Liver (tissue), 9 donors: ENCODE measurements around the gene ZNF418. TPM values are rescaled to one million over a fixed set of nuclear protein-coding genes. Genes with fewer than 3 reads are reported as not detected.

Source experiments
- DNase-seq: peaks from one replicate; pipeline ENCODE4 v3.0.0-alpha.2; 2017; ENCODE audit warnings: low spot score
- H3K27ac ChIP-seq, 2 donors: one replicate each; pipeline ENCODE4 v1.7.0; 2013; ENCODE audit warnings: inconsistent platforms in 2 of 2, low read length in 2 of 2, control low read depth in 1 of 2, low read depth in 1 of 2, mild to moderate bottlenecking in 1 of 2
- H3K27me3 ChIP-seq, 4 donors: one replicate each; pipeline versions ENCODE4 v1.6.1 to v1.7.0; 2013; ENCODE audit warnings: low read length in 3 of 4, inconsistent platforms in 1 of 4, mild to moderate bottlenecking in 1 of 4, moderate library complexity in 1 of 4; ENCODE audit not compliant: control insufficient read depth in 4 of 4, insufficient read depth in 4 of 4
- H3K36me3 ChIP-seq, 4 donors: one replicate each; pipeline versions ENCODE4 v1.6.1 to v1.7.0; 2013; ENCODE audit warnings: low read length in 3 of 4, mild to moderate bottlenecking in 3 of 4, low read depth in 1 of 4, moderate library complexity in 1 of 4; ENCODE audit not compliant: control insufficient read depth in 4 of 4, insufficient read depth in 3 of 4
- H3K4me1 ChIP-seq, 4 donors: one replicate each; pipeline versions ENCODE4 v1.6.1 to v1.7.0; 2013; ENCODE audit warnings: low read length in 3 of 4, mild to moderate bottlenecking in 3 of 4, moderate library complexity in 1 of 4; ENCODE audit not compliant: control insufficient read depth in 4 of 4, insufficient read depth in 4 of 4
- H3K4me3 ChIP-seq, 3 donors: one replicate each; pipeline versions ENCODE4 v1.6.1 to v1.7.0; 2013; ENCODE audit warnings: low read length in 3 of 3, control low read depth in 1 of 3, low read depth in 1 of 3, mild to moderate bottlenecking in 1 of 3
- H3K9ac ChIP-seq, 2 donors: one replicate each; pipeline ENCODE4 v1.7.0; 2013; ENCODE audit warnings: low read length in 2 of 2, mild to moderate bottlenecking in 2 of 2, moderate library complexity in 2 of 2, control low read depth in 1 of 2, low read depth in 1 of 2
- H3K9me3 ChIP-seq, 4 donors: one replicate each; pipeline versions ENCODE4 v1.6.1 to v1.7.0; 2013; ENCODE audit warnings: low read length in 3 of 4; ENCODE audit not compliant: control insufficient read depth in 4 of 4
- ATF3 ChIP-seq: IDR thresholded peaks from 2 replicates; pipeline ENCODE4 v1.6.1; 2016; ENCODE audit warnings: antibody characterized with exemption
- CTCF ChIP-seq: fragments of 150-350 bp; IDR thresholded peaks from 2 replicates; pipeline ENCODE4 v1.5.1; 2017; ENCODE audit warnings: improper control_type of control experiment, low read depth, low read length; ENCODE audit not compliant: missing input control
- EGR1 ChIP-seq, 2 donors: IDR thresholded peaks; 2 replicates each; pipeline ENCODE4 v1.6.1; 2016 to 2018; ENCODE audit warnings: antibody characterized with exemption in 2 of 2, low read depth in 2 of 2
- FOXA1 ChIP-seq: IDR thresholded peaks from 2 replicates; pipeline ENCODE4 v1.6.1; 2016; ENCODE audit warnings: antibody characterized with exemption
- FOXA2 ChIP-seq: IDR thresholded peaks from 2 replicates; pipeline ENCODE4 v1.6.1; 2016; ENCODE audit warnings: antibody characterized with exemption
- GABPA ChIP-seq, 2 donors: IDR thresholded peaks in 1 of 2; conservative IDR thresholded peaks in 1 of 2; 2 replicates each; pipeline ENCODE4 v1.6.1; 2016; ENCODE audit warnings: antibody characterized with exemption in 2 of 2, mild to moderate bottlenecking in 1 of 2, moderate library complexity in 1 of 2
- HNF4A ChIP-seq, 2 donors: conservative IDR thresholded peaks; 2 replicates each; pipeline ENCODE4 v1.6.1; 2016; ENCODE audit warnings: antibody characterized with exemption in 2 of 2, mild to moderate bottlenecking in 2 of 2
- HNF4G ChIP-seq: IDR thresholded peaks from 2 replicates; pipeline ENCODE4 v1.6.1; 2016; ENCODE audit warnings: antibody characterized with exemption
- JUND ChIP-seq, 2 donors: IDR thresholded peaks; 2 replicates each; pipeline ENCODE4 v1.6.1; 2016; ENCODE audit warnings: antibody characterized with exemption in 2 of 2
- NR2F2 ChIP-seq: IDR thresholded peaks from 2 replicates; pipeline ENCODE4 v1.6.1; 2016; ENCODE audit warnings: antibody characterized with exemption
- RAD21 ChIP-seq, 2 donors: IDR thresholded peaks; 2 replicates each; pipeline ENCODE4 v1.6.1; 2016; ENCODE audit warnings: antibody characterized with exemption in 2 of 2, mild to moderate bottlenecking in 2 of 2
- REST ChIP-seq: IDR thresholded peaks from 2 replicates; pipeline ENCODE4 v1.6.1; 2016; ENCODE audit warnings: antibody characterized with exemption, mild to moderate bottlenecking
- RXRA ChIP-seq, 2 donors: IDR thresholded peaks; 2 replicates each; pipeline ENCODE4 v1.6.1; 2017 to 2018; ENCODE audit warnings: antibody characterized with exemption in 2 of 2, mild to moderate bottlenecking in 1 of 2
- SP1 ChIP-seq: IDR thresholded peaks from 2 replicates; pipeline ENCODE4 v1.6.1; 2018; ENCODE audit warnings: antibody characterized with exemption, mild to moderate bottlenecking
- TAF1 ChIP-seq: conservative IDR thresholded peaks from 2 replicates; pipeline ENCODE4 v1.6.1; 2016; ENCODE audit warnings: antibody characterized with exemption, mild to moderate bottlenecking
- YY1 ChIP-seq: IDR thresholded peaks from 2 replicates; pipeline ENCODE4 v1.6.1; 2016; ENCODE audit warnings: antibody characterized with exemption, mild to moderate bottlenecking
- ZBTB33 ChIP-seq: IDR thresholded peaks from 2 replicates; pipeline ENCODE4 v1.6.1; 2016; ENCODE audit warnings: antibody characterized with exemption
- WGBS: extraction: QIAGEN DNeasy Blood & Tissue Kit; methylation state at CpG from one replicate; pipeline ENCODE4 v1.1.7; 2013; 5-methylcytosine and 5-hydroxymethylcytosine counted together
- polyA plus RNA-seq, 2 donors: library from polyadenylated mRNA; stranded (reverse) in 1 of 2; unstranded in 1 of 2; fragments of 200-250 nt in 1 of 2; fragments of >200 nt in 1 of 2; fragmentation: Nextera tagmentation in 1 of 2; extraction: Ambion mirVana in 1 of 2; gene quantifications; one replicate each; pipeline versions ENCODE4 v1.2.1 to v1.2.3, GENCODE V29; 2013 to 2015
- total RNA-seq, 2 donors: library from RNA; depleted of rRNA; stranded (reverse); fragments of >200 nt; gene quantifications; one replicate each; pipeline ENCODE4 v1.2.3, GENCODE V29; 2014
- TF ChIP-seq, protein P1 (sequence below): IDR thresholded peaks from 2 replicates; pipeline ENCODE4 v1.6.1; 2016; ENCODE audit warnings: antibody characterized with exemption
- donor health status: healthy.
- donor health status: healthy.
- donor health status: healthy.
- donor health status: healthy.
- donor health status: healthy.

Gene ZNF418
- total and polyA plus RNA-seq, 4 donors, result 0.51 to 3.1 (median 2.0) TPM

DNA sequence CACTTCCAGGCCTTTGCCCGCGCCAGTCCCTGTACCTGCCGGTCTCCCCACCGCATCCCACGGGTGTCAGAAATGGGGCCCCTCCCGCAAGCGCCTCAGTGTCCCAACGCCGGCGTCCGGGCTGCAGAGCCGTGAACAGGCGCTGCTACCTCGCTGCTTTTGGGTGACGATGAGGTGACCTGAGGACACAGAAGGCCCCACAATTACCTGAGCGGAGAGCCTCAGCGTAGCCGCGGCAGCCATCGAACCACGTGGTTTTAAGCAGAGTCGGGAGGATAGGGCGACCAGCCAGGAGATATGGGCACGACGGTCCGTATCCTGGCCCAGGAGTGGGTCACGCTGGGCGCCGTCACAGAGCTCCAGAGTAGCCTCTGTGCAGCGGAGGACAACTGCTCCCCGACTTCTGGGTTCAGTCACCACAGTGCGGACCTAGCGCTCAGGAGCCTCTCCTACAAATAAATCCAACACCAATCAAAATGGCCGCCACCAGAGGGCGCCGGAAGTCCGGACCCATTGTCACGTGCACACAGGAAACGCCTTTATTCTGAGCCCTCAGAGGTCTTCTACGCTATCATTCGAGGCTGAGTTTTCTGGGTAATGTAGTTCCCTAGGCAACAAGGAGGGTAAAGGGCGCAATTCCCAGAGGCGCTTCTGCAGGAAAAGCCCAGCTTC, 46.5 kb downstream of the ZNF418 start, which contains the start of gene ZNF814:
TSS of gene ZNF814 (minus strand) at position 478 of the 672 bp plus-strand sequence. CDS start at position 243, 235 bp downstream.
- peak; percentile 91 for DNase-seq
- peaks cover 0 to 15% (median 7%) of the 10 kb centered on the region in 4 donors for H3K9me3 ChIP-seq
- 4% methylated on average over 43 of the region's 43 CpGs for WGBS
- H3K36me3 ChIP-seq, result peaks cover 0 to 6% (median 1%) of the 10 kb centered on the region in 4 donors
- peak within 1 kb of the TSS in 1 of 2 donors; percentile 30 for H3K27ac ChIP-seq
- peaks cover 0 to 3% (median 1%) of the 10 kb centered on the region in 4 donors for H3K4me1 ChIP-seq
- H3K9ac ChIP-seq, result peak within 1 kb of the TSS in 1 of 2 donors; percentile 28
- peak within 1 kb of the TSS; percentile 78 to 88 (median 80) for H3K4me3 ChIP-seq
- H3K27me3 ChIP-seq, result no peaks in the 10 kb centered on the region
- TF ChIP-seq EGR1 (IDR thresholded peaks at IDR 0.05; ENCODE audit: low read depth in 2 of 2) (no peak), CTCF (peak; percentile 30), FOXA2 (no peak), GABPA (IDR thresholded peaks at IDR 0.05 in 1 of 2, conservative IDR thresholded peaks at IDR 0.05 in 1 of 2) (peak; percentile 73 to 93), HNF4G (no peak), FOXA1 (no peak), RXRA (IDR thresholded peaks at IDR 0.05) (peak; percentile 5 to 40), SP1 (no peak), ATF3 (no peak), NR2F2 (no peak), REST (no peak), HNF4A (conservative IDR thresholded peaks at IDR 0.05) (no peak), ZBTB33 (no peak), RAD21 (IDR thresholded peaks at IDR 0.05) (peak in 1 of 2 donors; percentile 43), JUND (IDR thresholded peaks at IDR 0.05) (no peak), YY1 (peak; percentile 99), TAF1 (peak; percentile 18)
- TF ChIP-seq, protein P1, sequence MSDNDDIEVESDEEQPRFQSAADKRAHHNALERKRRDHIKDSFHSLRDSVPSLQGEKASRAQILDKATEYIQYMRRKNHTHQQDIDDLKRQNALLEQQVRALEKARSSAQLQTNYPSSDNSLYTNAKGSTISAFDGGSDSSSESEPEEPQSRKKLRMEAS, result peak; percentile 79
